ENCODE results near the gene STARD7. TPM values are rescaled to one million over a fixed set of nuclear protein-coding genes. Genes with fewer than 3 reads are reported as not detected.
"Not testable (repeated sequence)": the region's sequence is repeated elsewhere in the genome, so short reads cannot be mapped to it uniquely, and the experiment has no call there.

Gene STARD7
- total RNA-seq, 2 experiments from 2014 or later: 139 to 143 TPM

DNA sequence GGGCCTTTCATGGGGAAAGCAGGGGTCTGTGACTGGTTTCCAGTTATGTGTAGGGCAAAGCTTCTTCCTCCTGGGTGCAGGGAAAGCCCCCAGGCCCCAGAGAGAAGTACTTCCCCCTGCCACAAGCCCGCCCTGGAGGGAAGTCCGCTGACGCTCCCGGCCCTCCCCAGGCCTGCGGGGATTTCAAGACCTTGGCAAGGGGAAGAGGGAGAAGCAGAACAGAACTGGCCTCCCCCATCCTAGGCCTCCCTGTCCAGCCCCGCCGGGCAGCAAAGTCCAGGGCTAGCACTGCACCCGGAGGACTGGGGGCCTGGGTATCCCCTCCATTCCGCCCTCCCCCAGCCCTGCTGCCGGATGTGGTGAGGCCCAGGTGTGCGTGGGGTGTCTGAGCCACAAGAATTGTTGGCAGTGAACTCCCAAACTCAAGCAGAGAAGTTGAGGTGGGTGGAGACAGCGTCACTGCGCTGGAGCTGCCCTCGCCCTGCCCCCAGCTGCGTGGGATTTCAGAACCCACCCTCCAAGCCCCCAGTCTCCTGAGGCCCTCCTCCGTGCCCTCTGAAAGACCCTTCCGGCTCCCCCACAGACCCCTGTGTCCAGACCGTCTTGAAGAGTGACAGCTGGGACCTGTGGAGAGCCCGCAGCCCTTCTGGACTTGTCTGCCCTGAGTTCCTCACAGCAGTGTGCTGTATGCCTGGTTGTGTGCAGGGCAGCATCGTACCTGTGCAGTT is 62.3 kb downstream of the STARD7 start:
- POLR2A ChIA-PET: interaction anchor here (0.7 to 10.2 kb wide), 7 partner anchors 8 to 154 kb away, joined by 3 to 193 read pairs (median 5); partner anchors contain the start of genes ANKRD36C and STARD7
- Mint-ChIP-seq H3K4me1 (ENCODE audit: low read depth) (peaks cover 76% of the 10 kb centered on the region), H3K4me3 (peak overlapping the region; percentile 61), H3K27ac (peak overlapping the region; percentile 97), H3K36me3 (ENCODE audit: low read depth) (peaks cover 16% of the 10 kb centered on the region), H3K9me3 (ENCODE audit: insufficient read depth) (no peaks in the 10 kb centered on the region), H3K27me3 (ENCODE audit: low read depth) (no peaks in the 10 kb centered on the region)
- ATAC-seq (peak; percentile 14), DNase-seq (peak; percentile 87)
- CTCF ChIA-PET: interaction anchor here (0.7 to 21.7 kb wide), 5 partner anchors 8 to 154 kb away, joined by 3 to 674 read pairs (median 10); partner anchors contain the start of genes ANKRD36C and ASTL

- ATAC-seq (no peak), DNase-seq (no peak)
- peaks cover 71% of the 10 kb centered on the region for H3K4me1 Mint-ChIP-seq (ENCODE audit: low read depth)
- H3K27ac Mint-ChIP-seq: peak overlapping the region; percentile 97
- ChIA-PET POLR2A (interaction anchor here (1.1 to 10.2 kb wide), 6 partner anchors 9 to 154 kb away, joined by 3 to 193 read pairs (median 5); partner anchors contain the start of genes ANKRD36C and STARD7), CTCF (interaction anchor here (1.1 to 21.7 kb wide), 3 partner anchors 12 to 154 kb away, joined by 5 to 674 read pairs (median 10); partner anchors contain the start of gene ANKRD36C)
- peaks cover 16% of the 10 kb centered on the region for H3K36me3 Mint-ChIP-seq (ENCODE audit: low read depth)
- H3K27me3 Mint-ChIP-seq (ENCODE audit: low read depth): no peaks in the 10 kb centered on the region
- H3K9me3 Mint-ChIP-seq (ENCODE audit: insufficient read depth): no peaks in the 10 kb centered on the region
- H3K4me3 Mint-ChIP-seq: peak overlapping the region; percentile 61
Observed at GRCh38 chr2:96145848-96146152, 62.8 kb downstream of the STARD7 start.

GRCh38 chr2:96145036-96145847 is 63.4 kb downstream of the STARD7 start, which contains the start of gene DUSP2:
TSS of gene DUSP2 (minus strand) at chr2:96145440. CDS start at chr2:96145354, 86 bp downstream.
- H3K36me3 Mint-ChIP-seq (ENCODE audit: low read depth): peaks cover 16% of the 10 kb centered on the region
- peak; percentile 88 for DNase-seq
- H3K27ac Mint-ChIP-seq: peak within 1 kb of the TSS; percentile 97
- H3K4me3 Mint-ChIP-seq: peak within 1 kb of the TSS; percentile 88
- H3K9me3 Mint-ChIP-seq (ENCODE audit: insufficient read depth): no peaks in the 10 kb centered on the region
- POLR2A ChIA-PET: interaction anchor here (0.6 to 10.2 kb wide), 10 partner anchors 9 to 153 kb away, joined by 3 to 193 read pairs (median 5); partner anchors contain the start of genes ANKRD36C and STARD7
- ATAC-seq: peak; percentile 68
- CTCF ChIA-PET: interaction anchor here (1.4 to 21.7 kb wide), 3 partner anchors 19 to 153 kb away, joined by 7 to 674 read pairs (median 10); partner anchors contain the start of gene ANKRD36C
- peaks cover 65% of the 10 kb centered on the region for H3K4me1 Mint-ChIP-seq (ENCODE audit: low read depth)
- no peaks in the 10 kb centered on the region for H3K27me3 Mint-ChIP-seq (ENCODE audit: low read depth)

GRCh38 chr2:96144481-96145035 is 64.1 kb downstream of the STARD7 start:
- peak overlapping the region; percentile 88 for H3K4me3 Mint-ChIP-seq
- H3K4me1 Mint-ChIP-seq (ENCODE audit: low read depth): peaks cover 65% of the 10 kb centered on the region
- POLR2A ChIA-PET: interaction anchor here (0.9 to 10.2 kb wide), 6 partner anchors 14 to 64 kb away, joined by 3 to 193 read pairs (median 5); partner anchors contain the start of gene STARD7
- H3K27ac Mint-ChIP-seq: peak overlapping the region; percentile 92
- no peaks in the 10 kb centered on the region for H3K9me3 Mint-ChIP-seq (ENCODE audit: insufficient read depth)
- DNase-seq (peak; percentile 47), ATAC-seq (peak; percentile 2)
- CTCF ChIA-PET: interaction anchor here (1.4 to 21.7 kb wide), 4 partner anchors 19 to 153 kb away, joined by 5 to 674 read pairs (median 8); partner anchors contain the start of gene ANKRD36C
- no peaks in the 10 kb centered on the region for H3K27me3 Mint-ChIP-seq (ENCODE audit: low read depth)
- H3K36me3 Mint-ChIP-seq (ENCODE audit: low read depth): peaks cover 16% of the 10 kb centered on the region

- Mint-ChIP-seq H3K4me1 (ENCODE audit: low read depth) (peaks cover 63% of the 10 kb centered on the region), H3K27ac (peak overlapping the region; percentile 92), H3K4me3 (peak overlapping the region; percentile 88), H3K9me3 (ENCODE audit: insufficient read depth) (no peaks in the 10 kb centered on the region), H3K27me3 (ENCODE audit: low read depth) (no peaks in the 10 kb centered on the region), H3K36me3 (ENCODE audit: low read depth) (peaks cover 16% of the 10 kb centered on the region)
- ChIA-PET CTCF (interaction anchor here (1.0 to 21.7 kb wide), 8 partner anchors 12 to 151 kb away, joined by 3 to 674 read pairs (median 8); no protein-coding TSS in a partner anchor), POLR2A (interaction anchor here (1.0 to 10.2 kb wide), 4 partner anchors 14 to 120 kb away, joined by 3 to 193 read pairs (median 10); no protein-coding TSS in a partner anchor)
- no peak for ATAC-seq
- DNase-seq: peak; percentile 50
Observed at GRCh38 chr2:96143848-96144480, 64.7 kb downstream of the STARD7 start.

DNA sequence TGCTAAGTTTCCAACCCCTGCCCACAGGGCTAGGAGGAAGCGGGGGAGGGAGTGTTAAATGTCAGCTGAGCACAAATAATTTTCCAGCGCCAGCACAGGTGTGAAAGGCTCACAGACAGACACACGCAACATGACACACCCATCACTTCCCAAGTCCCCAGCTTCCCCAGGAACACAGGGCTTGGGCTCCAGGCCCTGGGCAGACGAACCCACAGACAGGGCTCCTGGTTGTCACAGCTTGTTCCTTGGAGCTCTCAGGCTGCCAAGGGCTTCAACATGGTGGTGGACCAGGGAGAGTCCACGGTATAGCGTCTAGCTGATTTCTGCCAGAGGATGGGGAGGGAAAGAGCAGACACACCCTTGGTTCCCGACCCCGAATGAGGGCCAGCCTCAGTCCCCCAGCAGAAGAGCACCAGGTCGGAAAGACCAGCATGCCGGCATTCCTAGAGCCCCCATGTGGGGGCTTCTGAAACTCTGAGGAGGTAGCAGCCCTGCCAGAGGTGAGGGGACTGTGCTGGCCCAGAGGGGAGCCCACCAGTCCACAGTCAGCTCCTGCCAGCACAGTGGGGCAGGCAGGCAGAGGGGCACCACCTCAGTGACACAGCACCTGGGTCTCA is 65.3 kb downstream of the STARD7 start:
- Mint-ChIP-seq H3K27me3 (ENCODE audit: low read depth) (no peaks in the 10 kb centered on the region), H3K27ac (peak overlapping the region; percentile 46), H3K9me3 (ENCODE audit: insufficient read depth) (no peaks in the 10 kb centered on the region), H3K36me3 (ENCODE audit: low read depth) (peaks cover 16% of the 10 kb centered on the region), H3K4me3 (peak overlapping the region; percentile 88), H3K4me1 (ENCODE audit: low read depth) (peaks cover 62% of the 10 kb centered on the region)
- DNase-seq (no peak), ATAC-seq (no peak)
- CTCF ChIA-PET: interaction anchor here (1.0 to 21.7 kb wide), 14 partner anchors 9 to 151 kb away, joined by 3 to 674 read pairs (median 7); partner anchors contain the start of gene STARD7
- POLR2A ChIA-PET: interaction anchor here (1.0 to 10.2 kb wide), 5 partner anchors 13 to 121 kb away, joined by 3 to 193 read pairs (median 8); partner anchors contain the start of gene STARD7

DNA sequence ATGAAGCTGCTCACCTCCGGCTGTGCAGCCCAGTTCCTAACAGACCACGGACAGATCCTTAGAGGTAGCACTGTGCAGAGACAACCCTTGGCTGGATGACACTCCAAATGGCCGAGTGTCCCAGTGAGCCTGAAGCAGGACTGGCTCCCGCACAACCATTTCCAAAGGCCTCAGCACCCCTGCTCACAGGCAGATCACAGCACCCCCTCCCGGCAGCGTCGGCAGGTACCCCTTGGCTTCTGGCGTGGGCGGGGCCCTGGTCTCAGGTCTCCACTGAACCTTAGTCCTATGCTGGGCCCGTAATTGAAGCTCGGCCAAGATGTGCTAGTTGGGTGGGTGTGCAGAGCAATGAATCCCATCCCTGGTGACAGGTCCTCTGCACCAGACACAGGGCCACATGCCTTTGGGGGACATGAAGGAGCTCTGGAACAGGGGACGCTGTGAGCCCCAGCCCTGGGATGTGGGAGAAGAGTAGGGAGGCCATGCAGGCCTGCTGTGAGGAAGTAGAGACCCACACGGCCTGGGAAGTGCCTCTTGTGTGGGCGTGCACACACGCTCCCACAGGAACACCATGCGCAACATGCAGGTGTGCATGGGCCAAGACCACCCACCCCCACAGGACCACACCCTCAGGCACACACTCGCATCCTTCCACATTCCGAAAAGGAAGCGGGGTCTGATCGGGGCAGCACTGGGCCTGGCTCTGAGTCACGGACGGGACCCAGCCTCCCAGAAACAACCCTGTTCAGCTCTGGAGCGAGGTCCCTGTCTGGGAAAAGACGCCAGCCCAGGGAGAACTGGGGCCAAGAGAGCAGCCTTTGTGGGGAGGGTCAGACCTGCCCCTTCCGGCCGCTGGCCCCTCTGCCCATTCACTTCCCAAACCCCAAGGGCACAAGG is 66.2 kb downstream of the STARD7 start:
- peak overlapping the region; percentile 40 for H3K27ac Mint-ChIP-seq
- POLR2A ChIA-PET: interaction anchor here (1.0 to 10.2 kb wide), 5 partner anchors 12 to 122 kb away, joined by 3 to 193 read pairs (median 8); partner anchors contain the start of gene STARD7

GRCh38 chr2:96141624-96141967 is 67.0 kb downstream of the STARD7 start:
- not testable (repeated sequence) for H3K9me3 Mint-ChIP-seq (ENCODE audit: insufficient read depth); DNase-seq; H3K4me3 Mint-ChIP-seq; H3K27ac Mint-ChIP-seq; ATAC-seq; H3K27me3 Mint-ChIP-seq (ENCODE audit: low read depth)
- Mint-ChIP-seq H3K36me3 (ENCODE audit: low read depth) (peaks cover 16% of the 10 kb centered on the region), H3K4me1 (ENCODE audit: low read depth) (peaks cover 44% of the 10 kb centered on the region)
- CTCF ChIA-PET: interaction anchor here (0.6 to 21.7 kb wide), 11 partner anchors 9 to 149 kb away, joined by 3 to 674 read pairs (median 4); partner anchors contain the start of genes STARD7 and TMEM127
- POLR2A ChIA-PET: interaction anchor here (2.0 to 10.2 kb wide), 3 partner anchors 19 to 67 kb away, joined by 8 to 193 read pairs (median 10); partner anchors contain the start of gene STARD7

More for the DNA sequence above, 66.2 kb downstream of the STARD7 start:
- DNase-seq (peak; percentile 69), ATAC-seq (no peak)
- H3K9me3 Mint-ChIP-seq (ENCODE audit: insufficient read depth): no peaks in the 10 kb centered on the region
- H3K27me3 Mint-ChIP-seq (ENCODE audit: low read depth): no peaks in the 10 kb centered on the region
- peaks cover 53% of the 10 kb centered on the region for H3K4me1 Mint-ChIP-seq (ENCODE audit: low read depth)
- CTCF ChIA-PET: interaction anchor here (0.7 to 21.7 kb wide), 19 partner anchors 10 to 150 kb away, joined by 3 to 674 read pairs (median 4); partner anchors contain the start of genes STARD7 and TMEM127
- peaks cover 16% of the 10 kb centered on the region for H3K36me3 Mint-ChIP-seq (ENCODE audit: low read depth)
- H3K4me3 Mint-ChIP-seq: peak overlapping the region; percentile 88

- peaks cover 16% of the 10 kb centered on the region for H3K36me3 Mint-ChIP-seq (ENCODE audit: low read depth)
- DNase-seq: no peak
Observed at GRCh38 chr2:96140941-96141623, 67.5 kb downstream of the STARD7 start.

More at GRCh38 chr2:96140941-96141623, 67.5 kb downstream of the STARD7 start:
- no peaks in the 10 kb centered on the region for H3K9me3 Mint-ChIP-seq (ENCODE audit: insufficient read depth)
- POLR2A ChIA-PET: interaction anchor here (0.8 to 10.2 kb wide), 3 partner anchors 20 to 55 kb away, joined by 3 to 193 read pairs (median 10); no protein-coding TSS in a partner anchor
- H3K4me3 Mint-ChIP-seq: no peak overlapping the region
- ATAC-seq: no peak
- H3K4me1 Mint-ChIP-seq (ENCODE audit: low read depth): peaks cover 39% of the 10 kb centered on the region
- H3K27ac Mint-ChIP-seq: no peak overlapping the region
- H3K27me3 Mint-ChIP-seq (ENCODE audit: low read depth): no peaks in the 10 kb centered on the region
- CTCF ChIA-PET: interaction anchor here (0.6 to 21.7 kb wide), 13 partner anchors 8 to 148 kb away, joined by 3 to 674 read pairs (median 9); partner anchors contain the start of genes CIAO1, STARD7 and TMEM127
